Measurements from ENCODE around the gene CKLF. TPM values are rescaled to one million over a fixed set of nuclear protein-coding genes. Genes with fewer than 3 reads are reported as not detected.
"Not testable (repeated sequence)": the region's sequence is repeated elsewhere in the genome, so short reads cannot be mapped to it uniquely, and the experiment has no call there.

CKLF gene
- polyA plus RNA-seq, 2 donors = 14.9 to 29.7 TPM

DNA sequence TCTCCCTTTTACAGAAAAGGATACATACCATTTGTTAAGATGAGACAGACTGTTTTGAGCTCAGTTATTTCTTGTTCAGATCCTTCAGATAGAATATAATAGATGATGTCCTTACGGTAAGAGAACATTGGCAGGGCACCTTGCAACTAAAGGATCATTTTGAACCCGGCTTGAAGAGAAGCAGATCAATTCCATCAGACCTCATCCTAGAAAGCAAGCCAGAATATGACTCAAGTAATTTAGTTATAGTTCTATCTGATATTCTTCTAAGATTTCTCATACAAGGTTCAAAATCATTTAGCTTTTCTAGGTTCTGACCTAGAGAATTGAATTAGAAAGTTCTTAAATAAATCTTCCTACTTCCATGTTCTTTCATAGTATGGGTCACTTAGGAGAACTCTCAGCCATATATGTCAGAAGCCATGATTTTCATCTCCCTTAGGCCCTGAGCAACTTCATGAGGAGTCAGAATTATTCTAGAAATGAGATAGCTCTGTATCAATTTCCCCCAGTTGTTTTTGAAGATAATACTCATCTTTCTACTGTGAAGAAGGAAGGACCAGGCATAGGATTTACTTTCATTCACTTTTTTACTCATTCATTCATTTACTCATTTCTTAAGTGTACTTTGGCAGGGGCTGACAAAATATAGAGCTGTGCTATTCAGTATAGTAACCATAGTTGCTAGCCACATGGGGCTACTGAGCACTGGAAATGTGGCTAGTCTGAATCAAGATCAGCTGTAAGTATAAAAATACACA lies 11.4 kb downstream of the CKLF start:
- Histone ChIP-seq H3K4me3 (ENCODE audit: low read depth in 1 of 2, low read length in 2 of 2) (no peak overlapping the region), H3K4me1 (ENCODE audit: control insufficient read depth in 2 of 2, insufficient read depth in 2 of 2, low read length in 1 of 2) (no peaks in the 10 kb centered on the region), H3K9me3 (ENCODE audit: control insufficient read depth in 2 of 2, insufficient read depth in 1 of 2, low read depth in 1 of 2, low read length in 1 of 2) (no peaks in the 10 kb centered on the region), H3K27me3 (ENCODE audit: control insufficient read depth in 1 of 2, insufficient read depth in 2 of 2, low read length in 2 of 2) (no peaks in the 10 kb centered on the region), H3K27ac (ENCODE audit: low read depth in 2 of 2, low read length in 1 of 2) (no peak overlapping the region), H3K36me3 (ENCODE audit: control insufficient read depth in 2 of 2, insufficient read depth in 2 of 2, low read length in 1 of 2) (peaks cover 0 to 3% of the 10 kb centered on the region in 2 donors)
- WGBS, 2 donors = 88 to 89% methylated on average over 2 of the region's 2 CpGs

DNA sequence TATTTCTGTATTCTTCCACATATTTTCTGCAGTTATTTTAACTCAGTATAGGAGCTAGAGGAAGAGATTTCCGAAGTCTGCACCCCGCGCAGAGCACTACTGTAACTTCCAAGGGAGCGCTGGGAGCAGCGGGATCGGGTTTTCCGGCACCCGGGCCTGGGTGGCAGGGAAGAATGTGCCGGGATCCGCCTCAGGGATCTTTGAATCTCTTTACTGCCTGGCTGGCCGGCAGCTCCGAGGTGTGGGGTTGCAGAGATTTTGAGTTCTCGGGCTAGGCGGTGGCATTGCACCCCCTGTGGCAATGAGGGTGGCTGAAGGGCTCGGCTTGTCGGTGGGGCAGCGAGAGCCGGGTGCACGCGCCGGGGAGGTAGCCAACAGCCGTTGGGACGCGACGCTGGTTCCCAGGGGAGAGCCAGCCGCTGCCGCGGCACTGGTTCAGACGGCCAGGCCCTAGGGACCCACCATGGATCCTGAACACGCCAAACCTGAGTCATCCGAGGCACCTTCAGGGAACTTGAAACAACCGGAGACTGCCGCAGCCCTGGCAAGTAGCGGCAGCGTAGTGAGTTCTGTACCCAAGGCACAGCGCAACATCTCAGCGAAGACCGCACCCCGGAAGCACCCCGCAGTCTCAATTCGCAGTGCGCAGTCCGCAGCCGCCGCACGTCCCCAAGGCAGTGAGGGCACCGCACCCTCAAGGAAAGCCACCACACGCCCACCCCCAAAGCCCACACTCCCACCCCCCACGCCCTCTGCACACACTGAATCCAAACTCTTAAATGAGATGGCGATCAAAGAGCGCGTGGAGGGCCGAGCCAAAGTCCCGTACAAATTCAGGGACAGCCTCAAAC lies 13.9 kb downstream of the CKLF start, which contains the start of gene CMTM1:
TSS of gene CMTM1 (plus strand) at position 389 of the 851 bp plus-strand sequence. CDS start at position 464, 75 bp downstream.
- 93 to 94% methylated on average over 54 of the region's 54 CpGs for WGBS, 2 donors
- no peaks in the 10 kb centered on the region for H3K9me3 ChIP-seq (ENCODE audit: control insufficient read depth in 2 of 2, insufficient read depth in 1 of 2, low read depth in 1 of 2, low read length in 1 of 2)
- H3K36me3 ChIP-seq (ENCODE audit: control insufficient read depth in 2 of 2, insufficient read depth in 2 of 2, low read length in 1 of 2) = no peaks in the 10 kb centered on the region

DNA sequence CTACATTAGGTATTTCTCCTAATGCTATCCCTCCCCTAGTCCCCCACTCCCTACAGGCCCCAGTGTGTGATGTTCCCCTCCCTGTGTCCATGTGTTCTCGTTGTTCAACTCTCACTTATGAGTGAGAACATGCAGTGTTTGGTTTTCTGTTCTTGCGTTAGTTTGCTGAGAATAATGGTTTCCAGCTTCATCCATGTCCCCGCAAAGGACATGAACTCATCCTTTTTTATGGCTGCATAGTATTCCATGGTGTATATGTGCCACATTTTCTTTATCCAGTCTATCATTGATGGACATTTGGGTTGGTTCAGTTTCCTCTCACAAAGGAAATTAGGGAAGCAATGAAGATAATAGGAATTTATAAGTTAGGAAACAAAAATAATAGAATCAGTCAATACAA lies 14.9 kb downstream of the CKLF start:
- not testable (repeated sequence) for H3K9me3 ChIP-seq (ENCODE audit: control insufficient read depth in 2 of 2, insufficient read depth in 1 of 2, low read depth in 1 of 2, low read length in 1 of 2); H3K4me3 ChIP-seq (ENCODE audit: low read depth in 1 of 2, low read length in 2 of 2); H3K4me1 ChIP-seq (ENCODE audit: control insufficient read depth in 2 of 2, insufficient read depth in 2 of 2, low read length in 1 of 2); H3K36me3 ChIP-seq (ENCODE audit: control insufficient read depth in 2 of 2, insufficient read depth in 2 of 2, low read length in 1 of 2); H3K27me3 ChIP-seq (ENCODE audit: control insufficient read depth in 1 of 2, insufficient read depth in 2 of 2, low read length in 2 of 2); H3K27ac ChIP-seq (ENCODE audit: low read depth in 2 of 2, low read length in 1 of 2)
- WGBS, 2 donors = 91 to 96% methylated on average over 3 of the region's 3 CpGs

More for the DNA sequence above, 13.9 kb downstream of the CKLF start, which contains the start of gene CMTM1:
- Histone ChIP-seq H3K27ac (ENCODE audit: low read depth in 2 of 2, low read length in 1 of 2) (no peak within 1 kb of the TSS), H3K4me3 (ENCODE audit: low read depth in 1 of 2, low read length in 2 of 2) (no peak within 1 kb of the TSS), H3K27me3 (ENCODE audit: control insufficient read depth in 1 of 2, insufficient read depth in 2 of 2, low read length in 2 of 2) (no peaks in the 10 kb centered on the region), H3K4me1 (ENCODE audit: control insufficient read depth in 2 of 2, insufficient read depth in 2 of 2, low read length in 1 of 2) (no peaks in the 10 kb centered on the region)

DNA sequence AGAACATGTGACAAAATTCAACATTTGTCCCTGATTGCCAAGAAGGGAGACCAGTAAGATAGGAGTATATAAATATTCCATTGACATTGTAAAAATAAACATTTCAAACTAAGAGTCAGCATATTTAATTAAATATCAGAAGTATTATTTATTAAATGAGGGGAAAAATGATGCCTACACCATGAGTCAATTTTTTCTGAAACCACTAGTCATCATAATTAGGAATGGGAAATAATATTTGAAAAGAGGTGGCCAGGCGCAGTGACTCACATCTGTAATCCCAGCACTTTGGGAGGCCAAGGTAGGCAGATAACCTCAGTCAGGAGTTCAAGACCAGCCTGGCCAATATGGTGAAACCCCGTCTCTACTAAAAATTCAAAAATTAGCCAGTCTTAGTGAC lies 16.0 kb downstream of the CKLF start:
- Histone ChIP-seq H3K4me1 (ENCODE audit: control insufficient read depth in 2 of 2, insufficient read depth in 2 of 2, low read length in 1 of 2) (no peaks in the 10 kb centered on the region), H3K9me3 (ENCODE audit: control insufficient read depth in 2 of 2, insufficient read depth in 1 of 2, low read depth in 1 of 2, low read length in 1 of 2) (no peaks in the 10 kb centered on the region), H3K27ac (ENCODE audit: low read depth in 2 of 2, low read length in 1 of 2) (no peak overlapping the region), H3K27me3 (ENCODE audit: control insufficient read depth in 1 of 2, insufficient read depth in 2 of 2, low read length in 2 of 2) (no peaks in the 10 kb centered on the region), H3K36me3 (ENCODE audit: control insufficient read depth in 2 of 2, insufficient read depth in 2 of 2, low read length in 1 of 2) (no peaks in the 10 kb centered on the region), H3K4me3 (ENCODE audit: low read depth in 1 of 2, low read length in 2 of 2) (no peak overlapping the region)
- WGBS, 2 donors = 94 to 97% methylated on average over 2 of the region's 2 CpGs

DNA sequence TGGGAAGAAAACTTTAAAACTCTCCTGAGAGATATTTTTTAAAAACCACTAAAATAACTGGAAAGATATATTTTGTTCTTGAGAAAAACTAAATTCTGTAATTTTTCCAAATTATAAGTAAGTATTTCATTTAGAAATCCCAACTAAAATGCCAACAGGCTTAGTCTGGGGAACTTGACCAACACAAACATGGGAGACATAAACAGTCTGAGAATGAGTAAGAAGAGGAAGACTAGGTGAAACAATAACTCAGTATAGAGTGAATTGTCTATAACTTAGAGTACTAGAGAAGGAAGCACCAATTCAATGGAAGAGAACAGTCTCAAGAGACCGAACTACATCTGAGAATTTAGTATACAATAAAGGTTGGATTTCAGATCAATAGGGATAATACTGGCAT lies 16.8 kb downstream of the CKLF start:
- no peaks in the 10 kb centered on the region for H3K36me3 ChIP-seq (ENCODE audit: control insufficient read depth in 2 of 2, insufficient read depth in 2 of 2, low read length in 1 of 2)
- WGBS, 2 donors = 96 to 100% methylated on average over 1 of the region's 1 CpG
- H3K27me3 ChIP-seq (ENCODE audit: control insufficient read depth in 1 of 2, insufficient read depth in 2 of 2, low read length in 2 of 2) = no peaks in the 10 kb centered on the region
- no peak overlapping the region for H3K27ac ChIP-seq (ENCODE audit: low read depth in 2 of 2, low read length in 1 of 2)
- H3K4me3 ChIP-seq (ENCODE audit: low read depth in 1 of 2, low read length in 2 of 2) = no peak overlapping the region
- H3K9me3 ChIP-seq (ENCODE audit: control insufficient read depth in 2 of 2, insufficient read depth in 1 of 2, low read depth in 1 of 2, low read length in 1 of 2) = no peaks in the 10 kb centered on the region
- no peaks in the 10 kb centered on the region for H3K4me1 ChIP-seq (ENCODE audit: control insufficient read depth in 2 of 2, insufficient read depth in 2 of 2, low read length in 1 of 2)

DNA sequence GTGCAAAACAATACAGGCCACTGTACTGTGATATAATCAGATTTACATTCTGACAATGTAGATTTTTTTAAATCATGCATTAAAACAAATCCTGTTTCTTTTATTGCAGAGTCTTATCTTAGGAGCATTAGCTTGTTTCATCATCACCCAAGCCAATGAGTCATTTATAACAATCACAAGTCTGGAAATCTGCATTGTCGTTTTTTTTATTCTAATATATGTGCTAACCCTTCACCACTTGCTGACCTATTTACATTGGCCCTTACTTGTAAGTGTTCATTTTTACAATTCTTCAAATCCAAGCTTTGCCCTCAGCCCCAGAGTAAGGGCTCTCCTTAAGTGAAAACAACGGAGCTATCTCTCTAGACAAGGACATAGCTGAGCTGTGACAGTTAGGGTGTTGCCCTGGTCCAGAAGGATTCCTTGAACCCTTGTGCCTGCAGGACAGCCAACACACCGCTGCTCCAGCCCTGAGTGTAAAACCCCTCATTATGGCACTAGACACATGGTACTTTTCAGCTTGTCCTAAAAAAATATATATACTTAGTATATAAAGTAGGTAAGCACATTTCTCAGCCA lies 17.5 kb downstream of the CKLF start:
- Histone ChIP-seq H3K4me3 (ENCODE audit: low read depth in 1 of 2, low read length in 2 of 2) (no peak overlapping the region), H3K27ac (ENCODE audit: low read depth in 2 of 2, low read length in 1 of 2) (no peak overlapping the region), H3K4me1 (ENCODE audit: control insufficient read depth in 2 of 2, insufficient read depth in 2 of 2, low read length in 1 of 2) (no peaks in the 10 kb centered on the region), H3K36me3 (ENCODE audit: control insufficient read depth in 2 of 2, insufficient read depth in 2 of 2, low read length in 1 of 2) (no peaks in the 10 kb centered on the region), H3K27me3 (ENCODE audit: control insufficient read depth in 1 of 2, insufficient read depth in 2 of 2, low read length in 2 of 2) (no peaks in the 10 kb centered on the region), H3K9me3 (ENCODE audit: control insufficient read depth in 2 of 2, insufficient read depth in 1 of 2, low read depth in 1 of 2, low read length in 1 of 2) (no peaks in the 10 kb centered on the region)
- WGBS, 2 donors = 51 to 61% methylated on average over 3 of the region's 3 CpGs

DNA sequence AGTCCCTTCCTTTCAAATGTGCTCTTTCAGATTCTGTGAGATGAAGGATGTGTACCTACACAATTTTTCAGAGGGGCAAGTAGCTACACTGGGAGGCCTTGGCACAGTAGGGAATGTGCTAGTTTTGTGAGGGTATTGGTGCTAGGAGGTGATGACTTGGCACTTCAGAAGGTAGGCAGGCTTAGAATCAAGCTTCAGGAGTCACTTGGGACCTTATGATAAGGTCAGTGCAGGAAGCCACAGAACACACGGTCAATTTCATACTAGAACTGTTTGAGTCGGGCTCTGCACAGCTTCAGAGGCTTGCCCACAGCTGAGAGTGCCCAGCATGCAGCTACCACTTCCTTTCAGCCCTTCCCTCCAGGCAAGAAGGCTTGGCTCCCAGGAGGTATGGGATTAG lies 20.0 kb downstream of the CKLF start:
- no peaks in the 10 kb centered on the region for H3K36me3 ChIP-seq (ENCODE audit: control insufficient read depth in 2 of 2, insufficient read depth in 2 of 2, low read length in 1 of 2)
- no peaks in the 10 kb centered on the region for H3K27me3 ChIP-seq (ENCODE audit: control insufficient read depth in 1 of 2, insufficient read depth in 2 of 2, low read length in 2 of 2)
- peaks cover 0 to 3% of the 10 kb centered on the region in 2 donors for H3K4me1 ChIP-seq (ENCODE audit: control insufficient read depth in 2 of 2, insufficient read depth in 2 of 2, low read length in 1 of 2)
- H3K9me3 ChIP-seq (ENCODE audit: control insufficient read depth in 2 of 2, insufficient read depth in 1 of 2, low read depth in 1 of 2, low read length in 1 of 2) = no peaks in the 10 kb centered on the region
- no peak overlapping the region for H3K27ac ChIP-seq (ENCODE audit: low read depth in 2 of 2, low read length in 1 of 2)
- 60 to 64% methylated on average over 2 of the region's 2 CpGs for WGBS, 2 donors
- H3K4me3 ChIP-seq (ENCODE audit: low read depth in 1 of 2, low read length in 2 of 2) = no peak overlapping the region

DNA sequence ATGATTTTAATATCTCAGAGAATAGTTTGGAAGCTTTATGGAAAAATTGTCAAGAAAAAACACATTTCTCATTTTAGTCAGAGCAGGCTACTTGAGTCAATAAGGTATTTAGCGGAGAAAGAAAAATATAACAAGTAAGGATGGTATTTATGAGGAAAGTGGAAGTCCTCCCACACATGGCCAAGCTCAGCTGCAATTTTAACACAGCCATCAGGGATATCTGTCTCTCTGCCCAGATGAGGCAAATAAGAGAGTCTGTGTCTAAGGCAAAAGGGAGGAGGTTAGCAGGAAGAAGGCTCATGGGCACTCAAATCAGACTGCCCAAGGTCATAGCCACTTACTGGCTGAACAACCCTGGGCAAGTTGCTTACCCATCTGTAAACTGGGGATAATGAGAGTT lies 21.7 kb downstream of the CKLF start:
- no peaks in the 10 kb centered on the region for H3K36me3 ChIP-seq (ENCODE audit: control insufficient read depth in 2 of 2, insufficient read depth in 2 of 2, low read length in 1 of 2)
- no peak overlapping the region for H3K4me3 ChIP-seq (ENCODE audit: low read depth in 1 of 2, low read length in 2 of 2)
- WGBS, 2 donors = 97 to 98% methylated on average over 1 of the region's 1 CpG
- no peaks in the 10 kb centered on the region for H3K27me3 ChIP-seq (ENCODE audit: control insufficient read depth in 1 of 2, insufficient read depth in 2 of 2, low read length in 2 of 2)
- H3K4me1 ChIP-seq (ENCODE audit: control insufficient read depth in 2 of 2, insufficient read depth in 2 of 2, low read length in 1 of 2) = peaks cover 0 to 7% of the 10 kb centered on the region in 2 donors
- no peaks in the 10 kb centered on the region for H3K9me3 ChIP-seq (ENCODE audit: control insufficient read depth in 2 of 2, insufficient read depth in 1 of 2, low read depth in 1 of 2, low read length in 1 of 2)
- no peak overlapping the region for H3K27ac ChIP-seq (ENCODE audit: low read depth in 2 of 2, low read length in 1 of 2)

DNA sequence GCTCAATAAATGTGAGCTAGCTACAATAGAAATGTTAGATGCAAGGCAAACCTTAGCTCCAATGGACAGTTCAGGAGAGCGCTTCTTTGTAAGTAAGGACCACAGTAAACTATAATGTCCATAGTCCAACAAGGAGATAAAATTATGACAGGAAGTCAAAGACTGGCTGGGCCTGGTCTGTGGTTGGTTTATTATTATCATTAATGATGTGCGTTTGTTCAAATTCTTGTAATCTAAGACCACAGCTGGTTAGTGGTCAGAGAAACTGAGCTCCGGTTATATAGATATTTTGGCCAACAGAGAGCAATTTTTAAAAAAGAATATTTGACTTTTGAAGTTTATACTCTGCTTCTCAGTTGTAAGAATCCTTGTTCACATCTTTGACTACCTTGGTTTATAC lies 22.2 kb downstream of the CKLF start:
- Histone ChIP-seq H3K9me3 (ENCODE audit: control insufficient read depth in 2 of 2, insufficient read depth in 1 of 2, low read depth in 1 of 2, low read length in 1 of 2) (no peaks in the 10 kb centered on the region), H3K4me1 (ENCODE audit: control insufficient read depth in 2 of 2, insufficient read depth in 2 of 2, low read length in 1 of 2) (peaks cover 4 to 11% of the 10 kb centered on the region in 2 donors), H3K36me3 (ENCODE audit: control insufficient read depth in 2 of 2, insufficient read depth in 2 of 2, low read length in 1 of 2) (no peaks in the 10 kb centered on the region), H3K4me3 (ENCODE audit: low read depth in 1 of 2, low read length in 2 of 2) (no peak overlapping the region), H3K27ac (ENCODE audit: low read depth in 2 of 2, low read length in 1 of 2) (no peak overlapping the region), H3K27me3 (ENCODE audit: control insufficient read depth in 1 of 2, insufficient read depth in 2 of 2, low read length in 2 of 2) (no peaks in the 10 kb centered on the region)
- 86 to 87% methylated on average over 3 of the region's 3 CpGs for WGBS, 2 donors

All from esophagus (tissue), 2 donors.